SK-N-MC (cell line): ENCODE results near the gene C19orf38.

ENCODE experiments used
- EZH2 ChIP-seq: fragments of 200-600 bp; sonication (generic); IDR thresholded peaks from one replicate; pipeline ENCODE4 v1.6.1; 2017; ENCODE audit warnings: antibody characterized with exemption
- FOXP2 ChIP-seq: optimal IDR thresholded peaks from 2 replicates; pipeline ENCODE3; 2011; ENCODE audit warnings: mild to moderate bottlenecking, moderate library complexity; ENCODE audit not compliant: insufficient read depth; ENCODE audit errors: extremely low read length, control extremely low read depth
- POLR2AphosphoS5 ChIP-seq: IDR thresholded peaks from 2 replicates; pipeline ENCODE4 v1.6.1; 2012; ENCODE audit warnings: mild to moderate bottlenecking, low read depth, low read length, borderline replicate concordance

DNA sequence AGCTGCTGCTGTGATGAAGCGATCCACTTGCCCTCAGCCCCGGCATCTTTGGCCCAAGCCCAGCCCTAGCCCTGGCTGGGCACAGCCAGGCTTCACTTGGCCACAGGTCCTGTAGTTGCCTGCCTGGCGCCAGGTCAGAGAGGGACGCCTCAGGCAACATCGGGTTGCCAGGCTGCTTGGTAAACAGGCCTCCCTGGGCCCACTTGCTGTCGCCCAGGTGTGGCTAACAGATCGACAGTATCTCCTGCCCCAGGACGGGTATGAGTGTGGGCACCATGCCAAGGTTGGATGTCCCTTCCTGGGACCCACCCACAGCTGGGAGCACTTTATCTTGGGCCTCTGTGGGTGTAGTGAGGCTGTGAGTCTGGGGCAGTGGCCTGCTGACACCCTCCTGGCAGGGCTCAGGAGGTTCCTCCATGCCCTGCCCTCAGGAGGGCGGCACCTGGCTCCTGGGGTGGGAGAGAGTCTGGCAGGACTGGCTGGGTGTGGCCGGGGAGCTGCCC, 51.0 kb downstream of the C19orf38 start:
- TF ChIP-seq POLR2AphosphoS5, result no peak
- TF ChIP-seq EZH2, result no peak
- TF ChIP-seq FOXP2, result no peak
